PC-9 (cell line): ENCODE results near the gene RIMS4. TPM values are rescaled to one million over a fixed set of nuclear protein-coding genes. Genes with fewer than 3 reads are reported as not detected.

ENCODE experiments used
- BruUV-seq: library from RNA; stranded (reverse); fragments of 400-500 nt; replicated peaks from 2 replicates; lab custom pipeline; 2021; lab: Mats Ljungman, UMichigan
- CTCF ChIA-PET: fragments of 300-600 bp; sonication (Branson Sonifier 250); formaldehyde crosslinking; loops from one replicate; lab custom pipeline; 2022; ENCODE audit warnings: antibody characterized with exemption; lab: Charles Lee
- POLR2A ChIA-PET: fragments of 300-600 bp; sonication (Branson Sonifier 250); formaldehyde crosslinking; loops from one replicate; lab custom pipeline; 2022; ENCODE audit warnings: antibody characterized with exemption; ENCODE audit not compliant: unreplicated experiment; lab: Charles Lee
- DNase-seq, 2 experiments: peaks; one replicate each; pipeline versions ENCODE4 v3.0.0 to v3.0.0-alpha.2; 2015 to 2022; ENCODE audit warnings: mixed read lengths in 1 of 2
- H2AFZ ChIP-seq: fragments of 200-600 bp; sonication (generic); 2 replicates; pipeline ENCODE4 v1.8.1; 2017; ENCODE audit warnings: antibody characterized with exemption
- H3F3A ChIP-seq: fragments of 200-600 bp; sonication (generic); 2 replicates; pipeline ENCODE4 v1.8.1; 2017; ENCODE audit warnings: antibody characterized with exemption, mild to moderate bottlenecking, low read depth; ENCODE audit not compliant: insufficient read depth
- H3K27ac ChIP-seq: fragments of 200-600 bp; sonication (generic); 2 replicates; pipeline ENCODE4 v1.6.1; 2016; ENCODE audit warnings: mixed run types
- H3K27me3 ChIP-seq: fragments of 200-600 bp; sonication (generic); 2 replicates; pipeline ENCODE4 v1.6.1; 2016; ENCODE audit warnings: low read depth, mixed run types; ENCODE audit not compliant: insufficient read depth
- H3K36me3 ChIP-seq: fragments of 200-600 bp; sonication (generic); 2 replicates; pipeline ENCODE4 v1.6.1; 2016; ENCODE audit warnings: low read depth, mixed run types
- H3K4me1 ChIP-seq: fragments of 200-600 bp; sonication (generic); replicated peaks from 2 replicates; pipeline ENCODE4 v1.6.1; 2016; ENCODE audit warnings: mixed run types; ENCODE audit not compliant: insufficient read depth
- H3K4me2 ChIP-seq: fragments of 200-600 bp; sonication (generic); 2 replicates; pipeline ENCODE4 v1.6.1; 2017; ENCODE audit warnings: mixed run types
- H3K4me3 ChIP-seq: fragments of 200-600 bp; sonication (generic); 2 replicates; pipeline ENCODE4 v1.6.1; 2016; ENCODE audit warnings: mixed run types
- H3K79me2 ChIP-seq: fragments of 200-600 bp; sonication (generic); 2 replicates; pipeline ENCODE4 v1.6.1; 2017; ENCODE audit warnings: low read depth, mixed run types
- H3K9me2 ChIP-seq: fragments of 200-600 bp; sonication (generic); 2 replicates; pipeline ENCODE4 v1.8.1; 2017; ENCODE audit warnings: mild to moderate bottlenecking; ENCODE audit not compliant: insufficient read depth
- H3K9me3 ChIP-seq: fragments of 200-600 bp; sonication (generic); 2 replicates; pipeline ENCODE4 v1.8.1; 2016; ENCODE audit warnings: low read depth; ENCODE audit not compliant: insufficient read depth
- H4K20me1 ChIP-seq: fragments of 200-600 bp; sonication (generic); 2 replicates; pipeline ENCODE4 v1.8.1; 2017; ENCODE audit not compliant: insufficient read depth
- EZH2 ChIP-seq: fragments of 200-600 bp; sonication (generic); IDR thresholded peaks from 2 replicates; pipeline ENCODE4 v1.8.0; 2017; ENCODE audit warnings: antibody characterized with exemption, low read depth
- intact Hi-C: fragments of 100-400 bp; cut with micrococcal nuclease; formaldehyde crosslinking; loops from one replicate; pipeline ENCODE4 v1.10.0; 2022; ENCODE audit not compliant: unreplicated experiment
- total RNA-seq: library from RNA; stranded (reverse); gene quantifications from 2 replicates; pipeline ENCODE4 v1.2.3, GENCODE V29; 2021
- TF ChIP-seq, protein P1 (sequence below): fragments of 200-600 bp; sonication (generic); conservative IDR thresholded peaks from 2 replicates; pipeline ENCODE4 v1.6.1; 2017; ENCODE audit warnings: mixed run types, antibody characterized with exemption, mild to moderate bottlenecking, moderate library complexity

Gene RIMS4
- total RNA-seq, 1 experiment from 2014 or later = 0.13 TPM

DNA sequence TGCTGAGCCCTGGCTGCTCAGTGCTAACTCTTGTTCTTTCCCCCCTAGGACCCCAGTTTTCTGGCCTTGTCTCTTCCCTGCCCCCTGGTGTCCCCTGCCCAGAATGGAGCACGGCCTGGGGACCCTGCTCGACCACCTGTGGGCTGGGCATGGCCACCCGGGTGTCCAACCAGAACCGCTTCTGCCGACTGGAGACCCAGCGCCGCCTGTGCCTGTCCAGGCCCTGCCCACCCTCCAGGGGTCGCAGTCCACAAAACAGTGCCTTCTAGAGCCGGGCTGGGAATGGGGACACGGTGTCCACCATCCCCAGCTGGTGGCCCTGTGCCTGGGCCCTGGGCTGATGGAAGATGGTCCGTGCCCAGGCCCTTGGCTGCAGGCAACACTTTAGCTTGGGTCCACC lies 83.3 kb downstream of the RIMS4 start:
- TF ChIP-seq, protein P1, sequence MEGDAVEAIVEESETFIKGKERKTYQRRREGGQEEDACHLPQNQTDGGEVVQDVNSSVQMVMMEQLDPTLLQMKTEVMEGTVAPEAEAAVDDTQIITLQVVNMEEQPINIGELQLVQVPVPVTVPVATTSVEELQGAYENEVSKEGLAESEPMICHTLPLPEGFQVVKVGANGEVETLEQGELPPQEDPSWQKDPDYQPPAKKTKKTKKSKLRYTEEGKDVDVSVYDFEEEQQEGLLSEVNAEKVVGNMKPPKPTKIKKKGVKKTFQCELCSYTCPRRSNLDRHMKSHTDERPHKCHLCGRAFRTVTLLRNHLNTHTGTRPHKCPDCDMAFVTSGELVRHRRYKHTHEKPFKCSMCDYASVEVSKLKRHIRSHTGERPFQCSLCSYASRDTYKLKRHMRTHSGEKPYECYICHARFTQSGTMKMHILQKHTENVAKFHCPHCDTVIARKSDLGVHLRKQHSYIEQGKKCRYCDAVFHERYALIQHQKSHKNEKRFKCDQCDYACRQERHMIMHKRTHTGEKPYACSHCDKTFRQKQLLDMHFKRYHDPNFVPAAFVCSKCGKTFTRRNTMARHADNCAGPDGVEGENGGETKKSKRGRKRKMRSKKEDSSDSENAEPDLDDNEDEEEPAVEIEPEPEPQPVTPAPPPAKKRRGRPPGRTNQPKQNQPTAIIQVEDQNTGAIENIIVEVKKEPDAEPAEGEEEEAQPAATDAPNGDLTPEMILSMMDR = no peak
- TF ChIP-seq EZH2 = no peak
- Histone ChIP-seq H3F3A (peaks cover 34% of the 10 kb centered on the region), H3K79me2 (no peaks in the 10 kb centered on the region), H3K4me2 (no peak overlapping the region), H3K9me2 (no peaks in the 10 kb centered on the region), H3K4me1 (peaks cover 35% of the 10 kb centered on the region), H3K27ac (no peak overlapping the region), H3K4me3 (no peak overlapping the region), H4K20me1 (no peaks in the 10 kb centered on the region), H3K27me3 (no peaks in the 10 kb centered on the region), H2AFZ (no peak overlapping the region), H3K9me3 (no peaks in the 10 kb centered on the region), H3K36me3 (no peaks in the 10 kb centered on the region)
- intact Hi-C loops = no loop called here
- no TSS peak for BruUV-seq
- no peak for DNase-seq
- ChIA-PET CTCF (no interaction called here), POLR2A (interaction anchor here (0.6 kb wide), 1 partner anchor 10 kb away, joined by 4 read pairs; no protein-coding TSS in a partner anchor)

DNA sequence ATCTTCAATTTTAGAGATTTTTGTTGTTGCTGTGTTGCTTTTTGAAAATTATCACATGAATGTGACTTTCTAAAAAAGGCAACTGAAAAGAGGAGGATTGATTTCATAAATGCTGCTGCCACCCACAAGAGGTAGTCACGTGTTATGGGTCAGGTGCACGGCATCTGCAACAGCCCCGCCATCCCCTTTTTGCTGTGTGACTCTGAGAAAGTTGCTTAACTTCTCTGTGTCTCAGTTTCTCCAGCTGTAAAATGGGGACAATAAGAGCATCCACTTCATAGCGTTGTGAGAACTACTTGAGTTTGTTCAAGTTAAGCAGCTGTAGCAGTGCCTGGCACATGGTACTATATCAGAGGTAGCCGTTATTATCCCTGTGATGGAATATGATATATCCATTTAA lies 84.5 kb downstream of the RIMS4 start:
- Histone ChIP-seq H3K79me2 (no peaks in the 10 kb centered on the region), H3K9me3 (no peaks in the 10 kb centered on the region), H3K4me3 (no peak overlapping the region), H3K9me2 (no peaks in the 10 kb centered on the region), H3K27ac (no peak overlapping the region), H3K27me3 (no peaks in the 10 kb centered on the region), H3K4me2 (no peak overlapping the region), H2AFZ (no peak overlapping the region), H3F3A (peaks cover 43% of the 10 kb centered on the region), H3K4me1 (peaks cover 39% of the 10 kb centered on the region), H4K20me1 (no peaks in the 10 kb centered on the region), H3K36me3 (no peaks in the 10 kb centered on the region)
- DNase-seq = no peak
- TF ChIP-seq, protein P1 = no peak
- no peak for TF ChIP-seq EZH2
- POLR2A ChIA-PET = no interaction called here
- CTCF ChIA-PET = no interaction called here
- intact Hi-C loops = loop anchor here (1.0 kb wide), 1 partner anchor 137 kb away; no protein-coding TSS in a partner anchor
- BruUV-seq = no TSS peak

DNA sequence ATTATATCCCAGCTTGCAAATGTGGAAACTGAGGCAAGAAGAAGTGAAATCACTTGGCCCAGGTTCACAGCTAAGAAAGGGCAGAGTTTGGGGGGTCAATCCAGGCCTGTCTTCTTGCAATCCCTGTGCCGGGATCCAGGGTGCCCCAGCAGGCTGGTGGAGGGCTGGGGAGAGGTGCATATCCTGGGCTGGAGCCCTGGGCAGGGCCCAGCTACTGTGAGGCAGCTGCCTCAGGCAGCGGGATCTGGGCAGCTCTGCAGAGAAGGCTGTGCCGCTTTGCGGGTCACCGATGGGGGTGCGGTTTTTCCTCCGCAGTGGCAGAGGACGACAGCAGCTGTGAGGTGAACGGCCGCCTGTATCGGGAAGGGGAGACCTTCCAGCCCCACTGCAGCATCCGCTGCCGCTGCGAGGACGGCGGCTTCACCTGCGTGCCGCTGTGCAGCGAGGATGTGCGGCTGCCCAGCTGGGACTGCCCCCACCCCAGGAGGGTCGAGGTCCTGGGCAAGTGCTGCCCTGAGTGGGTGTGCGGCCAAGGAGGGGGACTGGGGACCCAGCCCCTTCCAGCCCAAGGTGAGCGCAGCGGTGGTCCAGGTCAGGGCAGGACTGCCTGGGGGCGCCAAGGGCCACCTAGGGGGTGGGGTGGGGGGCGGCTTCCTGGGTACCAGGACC lies 85.8 kb downstream of the RIMS4 start:
- no peak overlapping the region for H3K4me2 ChIP-seq
- no peak overlapping the region for H2AFZ ChIP-seq
- H3F3A ChIP-seq = peaks cover 38% of the 10 kb centered on the region
- no peaks in the 10 kb centered on the region for H3K9me2 ChIP-seq
- no peaks in the 10 kb centered on the region for H3K36me3 ChIP-seq
- H3K4me1 ChIP-seq = peaks cover 37% of the 10 kb centered on the region
- no peak overlapping the region for H3K27ac ChIP-seq
- H3K9me3 ChIP-seq = no peaks in the 10 kb centered on the region
- no peak for DNase-seq
- no peak overlapping the region for H3K4me3 ChIP-seq
- no TSS peak for BruUV-seq
- ChIA-PET CTCF (interaction anchor here (0.7 kb wide), 1 partner anchor 71 kb away, joined by 4 read pairs; no protein-coding TSS in a partner anchor), POLR2A (no interaction called here)
- no peaks in the 10 kb centered on the region for H4K20me1 ChIP-seq
- no peaks in the 10 kb centered on the region for H3K79me2 ChIP-seq
- no peaks in the 10 kb centered on the region for H3K27me3 ChIP-seq
- TF ChIP-seq, protein P1 = no peak
- no peak for TF ChIP-seq EZH2
- intact Hi-C loops = loop anchor here (1.0 kb wide), 1 partner anchor 139 kb away; no protein-coding TSS in a partner anchor
